NCI-H146 (cell line): ENCODE measurements around the gene MRPL20.
"Not testable (repeated sequence)": the region's sequence is repeated elsewhere in the genome, so short reads cannot be mapped to it uniquely, and the experiment has no call there.

ENCODE experiments used
- DNase-seq: peaks from one replicate; lab custom pipeline; 2025; lab: John Stamatoyannopoulos, UW

The MRPL20 gene

GRCh38 chr1:1406821-1407635, at the start of gene MRPL20:
MRPL20 (minus strand) TSS chr1:1407293; CDS start chr1:1407217, 76 bp downstream.
- DNase-seq = peak; percentile 84

DNA sequence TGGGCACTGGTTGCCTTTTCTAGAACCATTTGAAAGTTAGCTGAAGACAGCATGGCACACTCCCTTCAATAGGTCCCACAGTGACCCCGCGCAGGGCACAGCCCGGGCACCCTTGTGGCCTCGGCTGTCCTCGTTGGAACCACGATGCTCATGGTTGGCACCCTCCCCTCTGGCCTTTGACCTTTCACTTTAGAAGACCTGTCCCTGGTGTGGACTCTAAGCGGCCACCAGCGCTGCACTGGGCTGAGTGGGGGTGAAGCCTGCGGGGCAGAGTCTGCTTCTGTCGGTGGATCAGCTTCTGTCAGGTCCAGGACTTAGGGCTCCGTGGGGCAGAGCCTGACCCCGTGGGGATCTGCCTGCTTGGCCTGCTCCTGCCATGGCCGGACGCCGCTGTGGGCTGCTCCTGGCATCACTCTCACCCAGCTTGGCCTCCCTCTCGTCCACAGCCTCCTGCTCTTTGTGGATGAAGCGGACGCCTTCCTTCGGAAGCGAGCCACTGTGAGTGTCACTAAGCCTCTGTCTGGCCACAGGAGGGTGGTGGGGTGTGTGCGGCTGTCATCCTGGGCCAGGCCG, 49.7 kb upstream of the MRPL20 start:
- DNase-seq = not testable (repeated sequence)

GRCh38 chr1:1455934-1456333, 48.8 kb upstream of the MRPL20 start:
- not testable (repeated sequence) for DNase-seq

GRCh38 chr1:1455366-1455884, 48.3 kb upstream of the MRPL20 start:
- DNase-seq = no peak

DNA sequence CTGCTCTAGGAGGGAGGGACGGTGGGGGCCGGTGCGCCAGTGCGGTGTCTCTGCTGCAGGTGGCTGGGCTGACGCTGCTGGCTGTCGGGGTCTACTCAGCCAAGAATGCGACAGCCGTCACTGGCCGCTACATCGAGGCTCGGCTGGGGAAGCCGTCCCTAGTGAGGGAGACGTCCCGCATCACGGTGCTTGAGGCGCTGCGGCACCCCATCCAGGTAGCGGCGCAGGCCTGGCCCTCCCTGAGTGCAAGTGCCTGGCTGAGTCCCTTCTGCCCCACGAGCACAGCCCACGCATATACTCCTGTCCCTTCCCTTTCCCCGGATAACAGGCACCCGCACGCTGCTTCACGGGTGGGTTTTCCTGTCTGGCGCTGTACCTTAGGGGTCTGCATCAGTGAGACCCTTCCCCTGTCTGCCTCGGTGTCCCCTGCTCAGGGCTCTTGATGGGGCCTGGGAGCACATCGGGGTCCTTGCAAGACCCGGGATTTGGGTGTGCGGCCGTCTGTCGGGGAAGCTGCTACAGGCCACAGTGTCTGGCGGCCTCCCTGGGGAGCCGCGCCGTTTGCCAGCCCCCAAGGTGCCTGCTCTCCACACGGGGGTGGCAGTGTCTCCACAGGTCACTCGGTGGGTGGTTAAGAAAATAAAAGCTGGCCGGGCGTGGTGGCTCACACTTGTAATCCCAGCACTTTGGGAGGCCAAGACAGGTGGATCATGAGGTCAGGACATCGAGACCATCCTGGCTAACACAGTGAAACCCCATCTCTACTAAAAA, 47.4 kb upstream of the MRPL20 start:
- DNase-seq = not testable (repeated sequence)

DNA sequence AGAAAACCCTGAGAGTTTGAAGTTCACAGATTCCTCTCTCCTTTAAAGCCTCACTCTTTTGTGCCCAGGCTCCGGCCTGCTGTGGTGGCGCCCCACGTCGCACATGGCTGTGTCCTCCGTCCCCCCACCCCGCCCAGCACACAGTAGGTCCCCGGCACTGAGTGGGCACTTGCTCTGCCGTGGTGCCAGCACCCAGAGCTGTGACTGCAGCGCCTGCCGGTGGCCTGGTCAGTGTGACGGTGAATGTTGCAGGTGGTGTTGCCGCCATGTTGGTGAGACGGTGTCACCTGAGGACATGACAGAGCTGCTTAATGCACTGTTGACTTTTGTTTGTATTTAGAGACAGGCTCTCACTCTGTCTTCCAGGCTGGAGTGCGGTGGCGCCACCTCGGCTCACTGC, 45.8 kb upstream of the MRPL20 start:
- DNase-seq = no peak

- DNase-seq = not testable (repeated sequence)
Measured at GRCh38 chr1:1452365-1452739, 45.3 kb upstream of the MRPL20 start.

DNA sequence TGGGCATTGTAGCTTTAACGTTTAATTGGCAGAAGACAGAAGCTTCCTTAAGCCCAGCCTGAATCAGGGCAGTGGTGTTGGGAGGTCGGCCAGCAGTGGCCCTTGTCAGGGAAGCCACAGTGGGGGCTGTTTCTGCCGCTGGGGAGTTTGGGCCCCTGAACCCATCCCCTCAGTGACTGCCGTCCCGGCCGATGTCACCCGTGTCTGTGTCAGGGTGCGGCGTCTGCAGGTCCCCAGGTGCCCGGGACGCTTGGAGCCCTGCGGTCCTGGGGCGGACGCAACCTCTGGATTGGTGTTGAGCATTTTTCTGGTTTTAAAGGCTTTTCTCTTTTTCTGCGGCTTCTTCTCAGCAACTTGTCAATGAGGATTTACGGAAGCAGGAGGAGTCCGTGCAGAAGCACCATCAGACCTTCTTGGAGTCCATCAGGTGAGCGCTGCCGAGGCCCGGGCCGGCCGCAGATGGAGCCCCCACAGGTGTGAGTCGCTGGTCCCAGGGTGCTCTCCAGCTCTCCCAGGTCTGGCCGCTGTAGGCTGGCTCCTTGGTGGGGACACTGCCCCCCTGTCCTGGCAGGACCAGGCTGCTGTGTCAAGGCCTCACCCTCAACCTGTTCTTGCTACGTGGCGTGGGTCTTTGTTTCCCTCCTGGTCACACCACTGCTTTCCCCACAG, 44.7 kb upstream of the MRPL20 start:
- no peak for DNase-seq

DNA sequence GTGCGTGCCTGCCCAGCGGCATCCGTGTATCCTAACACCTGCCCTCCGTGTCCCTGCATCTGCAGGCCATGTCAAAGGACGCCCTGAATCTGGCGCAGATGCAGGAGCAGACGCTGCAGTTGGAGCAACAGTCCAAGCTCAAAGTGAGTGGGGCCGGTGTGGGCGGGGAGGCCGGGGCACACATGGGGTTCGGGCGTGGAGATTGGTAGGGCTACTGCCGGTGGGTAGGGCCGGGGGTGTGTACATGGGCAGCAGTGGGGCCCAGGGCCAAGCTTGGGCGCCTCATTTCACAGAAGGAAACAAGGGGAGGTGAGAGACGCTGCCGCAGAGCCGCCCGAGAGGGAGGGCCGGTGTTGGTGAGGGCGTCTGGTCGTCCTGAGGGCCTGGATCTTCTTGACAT, 43.5 kb upstream of the MRPL20 start:
- DNase-seq = not testable (repeated sequence)

GRCh38 chr1:1449099-1449739, 42.1 kb upstream of the MRPL20 start, which contains the start of gene ATAD3C:
ATAD3C (plus strand) TSS chr1:1449689; CDS start chr1:1450684, 995 bp downstream.
- DNase-seq = no peak

GRCh38 chr1:1446631-1447030, 39.5 kb upstream of the MRPL20 start:
- DNase-seq = not testable (repeated sequence)

GRCh38 chr1:1442069-1442770, 35.1 kb upstream of the MRPL20 start:
- no peak for DNase-seq

- DNase-seq = no peak
Measured at GRCh38 chr1:1441002-1441888, 34.2 kb upstream of the MRPL20 start.

- no peak for DNase-seq
Measured at GRCh38 chr1:1440262-1441001, 33.3 kb upstream of the MRPL20 start.

GRCh38 chr1:1439546-1440261, 32.6 kb upstream of the MRPL20 start:
- no peak for DNase-seq

GRCh38 chr1:1438531-1439381, 31.7 kb upstream of the MRPL20 start:
- DNase-seq = no peak

DNA sequence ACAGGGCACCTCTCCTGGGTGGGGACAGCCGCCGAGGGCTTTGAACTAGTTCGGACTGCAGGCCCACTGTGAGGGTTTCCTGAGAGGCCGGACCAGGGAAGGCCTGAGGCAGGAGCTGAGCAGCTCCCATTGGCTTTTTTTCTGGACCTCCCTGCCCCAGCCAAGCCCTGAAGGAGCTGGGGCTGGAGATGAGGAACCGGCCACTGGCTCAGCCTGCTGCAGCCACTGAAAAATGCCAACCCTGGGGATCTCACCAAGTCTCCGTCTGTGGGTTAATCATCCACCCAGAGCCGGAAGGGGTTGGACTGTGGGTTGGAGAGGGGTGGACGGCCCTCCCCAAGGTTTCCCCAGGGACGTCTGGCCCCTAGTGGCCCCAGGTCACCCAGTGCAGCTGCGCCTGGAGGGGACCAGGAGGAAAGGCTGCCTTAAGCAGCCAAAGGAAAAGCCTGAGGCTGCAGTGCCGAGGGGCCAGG, 30.8 kb upstream of the MRPL20 start:
- DNase-seq = no peak
